ENCODE measurements around the gene ZNF22. TPM values are rescaled to one million over a fixed set of nuclear protein-coding genes. Genes with fewer than 3 reads are reported as not detected.
A peak's percentile ranks its signal among the peaks of the same experiment; 100 is the strongest.
"Not testable (repeated sequence)": the region's sequence is repeated elsewhere in the genome, so short reads cannot be mapped to it uniquely, and the experiment has no call there.

The ZNF22 gene
- total RNA-seq, 2 donors from 2014 or later: 12.9 to 30.4 TPM

- 76 to 94% methylated on average over 1 of the region's 1 CpG for WGBS, 2 donors
- intact Hi-C loops (cut with DNase I): no loop called here
- Histone ChIP-seq H3K27ac (no peak overlapping the region), H3K36me3 (replicated peaks in 1 of 2; ENCODE audit: insufficient read depth in 1 of 2, low read depth in 2 of 2) (no peaks in the 10 kb centered on the region), H3K27me3 (no peaks in the 10 kb centered on the region), H3K4me1 (peaks cover 32% of the 10 kb centered on the region), H3K9me3 (no peaks in the 10 kb centered on the region), H3K4me3 (no peak overlapping the region)
- TF ChIP-seq, protein P1, sequence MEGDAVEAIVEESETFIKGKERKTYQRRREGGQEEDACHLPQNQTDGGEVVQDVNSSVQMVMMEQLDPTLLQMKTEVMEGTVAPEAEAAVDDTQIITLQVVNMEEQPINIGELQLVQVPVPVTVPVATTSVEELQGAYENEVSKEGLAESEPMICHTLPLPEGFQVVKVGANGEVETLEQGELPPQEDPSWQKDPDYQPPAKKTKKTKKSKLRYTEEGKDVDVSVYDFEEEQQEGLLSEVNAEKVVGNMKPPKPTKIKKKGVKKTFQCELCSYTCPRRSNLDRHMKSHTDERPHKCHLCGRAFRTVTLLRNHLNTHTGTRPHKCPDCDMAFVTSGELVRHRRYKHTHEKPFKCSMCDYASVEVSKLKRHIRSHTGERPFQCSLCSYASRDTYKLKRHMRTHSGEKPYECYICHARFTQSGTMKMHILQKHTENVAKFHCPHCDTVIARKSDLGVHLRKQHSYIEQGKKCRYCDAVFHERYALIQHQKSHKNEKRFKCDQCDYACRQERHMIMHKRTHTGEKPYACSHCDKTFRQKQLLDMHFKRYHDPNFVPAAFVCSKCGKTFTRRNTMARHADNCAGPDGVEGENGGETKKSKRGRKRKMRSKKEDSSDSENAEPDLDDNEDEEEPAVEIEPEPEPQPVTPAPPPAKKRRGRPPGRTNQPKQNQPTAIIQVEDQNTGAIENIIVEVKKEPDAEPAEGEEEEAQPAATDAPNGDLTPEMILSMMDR (IDR thresholded peaks at IDR 0.05): no peak
- TF ChIP-seq POLR2A (IDR thresholded peaks at IDR 0.05): no peak
- DNase-seq (no peak), ATAC-seq (no peak)
These were observed 4.6 kb downstream of the ZNF22 start for GRCh38 chr10:45005284-45005683.

DNA sequence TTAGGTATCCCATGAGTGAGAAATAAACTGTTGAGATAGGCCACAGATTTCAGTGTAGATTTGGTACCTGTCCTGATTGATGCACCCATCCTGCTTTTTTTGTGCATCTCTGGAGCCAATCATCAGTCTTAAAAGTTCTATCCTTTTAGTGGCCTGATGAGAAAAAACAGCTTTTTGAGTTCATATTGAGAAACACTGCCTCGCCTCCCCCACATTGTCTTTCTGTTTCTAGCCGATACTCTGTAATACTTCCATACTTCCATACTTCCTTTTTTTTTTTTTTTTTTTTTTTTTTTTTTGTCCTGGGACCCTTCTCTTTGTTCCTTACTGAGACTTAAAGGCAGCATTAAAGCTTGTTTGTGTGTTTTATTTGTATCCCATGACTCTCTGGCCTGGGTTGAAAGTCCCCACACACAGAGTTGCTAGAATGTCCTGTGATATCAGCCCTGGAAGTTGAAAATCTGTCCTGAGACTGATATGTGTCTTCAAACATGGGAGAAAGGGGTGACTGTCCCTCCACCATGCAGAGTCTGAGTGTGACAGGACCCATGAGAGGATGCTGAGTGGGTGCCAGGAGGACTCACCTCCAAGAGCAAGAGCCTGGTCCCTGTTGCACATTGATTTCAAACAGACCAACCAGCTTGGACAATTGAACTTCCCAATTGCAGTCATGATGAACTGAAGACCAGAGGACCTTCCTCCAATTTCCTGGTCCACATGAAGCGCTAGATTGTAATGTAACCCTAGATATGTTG is 5.7 kb downstream of the ZNF22 start:
- Histone ChIP-seq H3K36me3 (replicated peaks in 1 of 2; ENCODE audit: insufficient read depth in 1 of 2, low read depth in 2 of 2) (no peaks in the 10 kb centered on the region), H3K4me1 (peaks cover 27% of the 10 kb centered on the region), H3K9me3 (no peaks in the 10 kb centered on the region), H3K4me3 (no peak overlapping the region), H3K27ac (no peak overlapping the region), H3K27me3 (no peaks in the 10 kb centered on the region)
- WGBS, 2 donors: 88 to 92% methylated on average over 3 of the region's 3 CpGs
- ATAC-seq (no peak), DNase-seq (no peak)
- no peak for TF ChIP-seq POLR2A (IDR thresholded peaks at IDR 0.05)
- TF ChIP-seq, protein P1 (IDR thresholded peaks at IDR 0.05): no peak
- intact Hi-C loops (cut with DNase I): no loop called here

GRCh38 chr10:45008524-45009161 is 7.9 kb downstream of the ZNF22 start:
- Histone ChIP-seq H3K4me3 (no peak overlapping the region), H3K9me3 (no peaks in the 10 kb centered on the region), H3K27me3 (no peaks in the 10 kb centered on the region), H3K27ac (no peak overlapping the region), H3K36me3 (replicated peaks in 1 of 2; ENCODE audit: insufficient read depth in 1 of 2, low read depth in 2 of 2) (no peaks in the 10 kb centered on the region), H3K4me1 (peaks cover 14% of the 10 kb centered on the region)
- DNase-seq: peak in 3 of 4 donors; percentile 55 to 76 (median 55)
- ATAC-seq: peak; percentile 96
- intact Hi-C loops (cut with DNase I): no loop called here
- 4% methylated on average over 8 of the region's 8 CpGs for WGBS, 2 donors
- TF ChIP-seq, protein P1 (IDR thresholded peaks at IDR 0.05): peak; percentile 44 to 94 (median 89)
- TF ChIP-seq POLR2A (IDR thresholded peaks at IDR 0.05): no peak

- intact Hi-C loops (cut with DNase I); ATAC-seq; H3K36me3 ChIP-seq (replicated peaks in 1 of 2; ENCODE audit: insufficient read depth in 1 of 2, low read depth in 2 of 2); H3K4me3 ChIP-seq; H3K9me3 ChIP-seq; H3K27ac ChIP-seq; DNase-seq; H3K27me3 ChIP-seq: not testable (repeated sequence)
- H3K4me1 ChIP-seq: peaks cover 17% of the 10 kb centered on the region
- WGBS, 2 donors: 75 to 78% methylated on average over 9 to 10 of the region's 10 CpGs
These were observed 13.8 kb downstream of the ZNF22 start for GRCh38 chr10:45014557-45014956.

GRCh38 chr10:45015590-45015989 is 14.9 kb downstream of the ZNF22 start:
- ATAC-seq: no peak
- Histone ChIP-seq H3K4me3 (no peak overlapping the region), H3K36me3 (replicated peaks in 1 of 2; ENCODE audit: insufficient read depth in 1 of 2, low read depth in 2 of 2) (no peaks in the 10 kb centered on the region), H3K4me1 (peaks cover 17% of the 10 kb centered on the region), H3K9me3 (no peaks in the 10 kb centered on the region), H3K27ac (no peak overlapping the region), H3K27me3 (no peaks in the 10 kb centered on the region)
- 15 to 16% methylated on average over 2 of the region's 2 CpGs for WGBS, 2 donors
- no peak for TF ChIP-seq POLR2A (IDR thresholded peaks at IDR 0.05)
- TF ChIP-seq, protein P1 (IDR thresholded peaks at IDR 0.05): no peak
- intact Hi-C loops (cut with DNase I): no loop called here
- DNase-seq: no peak

Data from body of pancreas (tissue), 4 donors.